Neural crest cell (in vitro differentiated cells): ENCODE data around the gene DNAH14. TPM values are rescaled to one million over a fixed set of nuclear protein-coding genes. Genes with fewer than 3 reads are reported as not detected.
A peak's percentile ranks its signal among the peaks of the same experiment; 100 is the strongest.

ENCODE experiments used
- DNase-seq: peaks from one replicate; pipeline ENCODE4 v3.0.0; 2021; ENCODE audit warnings: low read depth, mixed read lengths, low spot score
- H3K27ac Mint-ChIP-seq: one replicate; pipeline ENCODE4 v1.8.0; 2021; ENCODE audit warnings: mild to moderate bottlenecking, mixed read lengths; ENCODE audit not compliant: unreplicated experiment
- H3K27me3 Mint-ChIP-seq: 2 replicates; pipeline ENCODE4 v1.8.0; 2021; ENCODE audit warnings: low read depth, mild to moderate bottlenecking, mixed read lengths
- H3K36me3 Mint-ChIP-seq: 2 replicates; pipeline ENCODE4 v1.8.0; 2021; ENCODE audit warnings: low read depth, mild to moderate bottlenecking, mixed read lengths
- H3K4me1 Mint-ChIP-seq: 2 replicates; pipeline ENCODE4 v1.8.0; 2021; ENCODE audit warnings: mixed read lengths
- H3K4me3 Mint-ChIP-seq: one replicate; pipeline ENCODE4 v1.8.0; 2021; ENCODE audit warnings: mild to moderate bottlenecking, mixed read lengths
- H3K9me3 Mint-ChIP-seq: 2 replicates; pipeline ENCODE4 v1.8.0; 2021; ENCODE audit warnings: mixed read lengths
- total RNA-seq: library from RNA; stranded (reverse); gene quantifications from 2 replicates; pipeline ENCODE4 v1.2.1, GENCODE V29; 2021
- TF ChIP-seq, protein P1 (sequence below): fragments of 200-600 bp; sonication (generic); conservative IDR thresholded peaks from 2 replicates; pipeline ENCODE4 v1.5.0; 2021; ENCODE audit warnings: antibody characterized with exemption, mild to moderate bottlenecking

The DNAH14 gene
- total RNA-seq, 1 donor from 2014 or later = 31.0 TPM

GRCh38 chr1:225428068-225428880 is 498.8 kb downstream of the DNAH14 start:
- Mint-ChIP-seq H3K27me3 (no peaks in the 10 kb centered on the region), H3K4me1 (peaks cover 49% of the 10 kb centered on the region), H3K27ac (peak overlapping the region; percentile 97), H3K4me3 (peak overlapping the region; percentile 95), H3K36me3 (no peaks in the 10 kb centered on the region), H3K9me3 (peaks cover 3% of the 10 kb centered on the region)
- TF ChIP-seq, protein P1, sequence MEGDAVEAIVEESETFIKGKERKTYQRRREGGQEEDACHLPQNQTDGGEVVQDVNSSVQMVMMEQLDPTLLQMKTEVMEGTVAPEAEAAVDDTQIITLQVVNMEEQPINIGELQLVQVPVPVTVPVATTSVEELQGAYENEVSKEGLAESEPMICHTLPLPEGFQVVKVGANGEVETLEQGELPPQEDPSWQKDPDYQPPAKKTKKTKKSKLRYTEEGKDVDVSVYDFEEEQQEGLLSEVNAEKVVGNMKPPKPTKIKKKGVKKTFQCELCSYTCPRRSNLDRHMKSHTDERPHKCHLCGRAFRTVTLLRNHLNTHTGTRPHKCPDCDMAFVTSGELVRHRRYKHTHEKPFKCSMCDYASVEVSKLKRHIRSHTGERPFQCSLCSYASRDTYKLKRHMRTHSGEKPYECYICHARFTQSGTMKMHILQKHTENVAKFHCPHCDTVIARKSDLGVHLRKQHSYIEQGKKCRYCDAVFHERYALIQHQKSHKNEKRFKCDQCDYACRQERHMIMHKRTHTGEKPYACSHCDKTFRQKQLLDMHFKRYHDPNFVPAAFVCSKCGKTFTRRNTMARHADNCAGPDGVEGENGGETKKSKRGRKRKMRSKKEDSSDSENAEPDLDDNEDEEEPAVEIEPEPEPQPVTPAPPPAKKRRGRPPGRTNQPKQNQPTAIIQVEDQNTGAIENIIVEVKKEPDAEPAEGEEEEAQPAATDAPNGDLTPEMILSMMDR = no peak
- DNase-seq = peak; percentile 85

DNA sequence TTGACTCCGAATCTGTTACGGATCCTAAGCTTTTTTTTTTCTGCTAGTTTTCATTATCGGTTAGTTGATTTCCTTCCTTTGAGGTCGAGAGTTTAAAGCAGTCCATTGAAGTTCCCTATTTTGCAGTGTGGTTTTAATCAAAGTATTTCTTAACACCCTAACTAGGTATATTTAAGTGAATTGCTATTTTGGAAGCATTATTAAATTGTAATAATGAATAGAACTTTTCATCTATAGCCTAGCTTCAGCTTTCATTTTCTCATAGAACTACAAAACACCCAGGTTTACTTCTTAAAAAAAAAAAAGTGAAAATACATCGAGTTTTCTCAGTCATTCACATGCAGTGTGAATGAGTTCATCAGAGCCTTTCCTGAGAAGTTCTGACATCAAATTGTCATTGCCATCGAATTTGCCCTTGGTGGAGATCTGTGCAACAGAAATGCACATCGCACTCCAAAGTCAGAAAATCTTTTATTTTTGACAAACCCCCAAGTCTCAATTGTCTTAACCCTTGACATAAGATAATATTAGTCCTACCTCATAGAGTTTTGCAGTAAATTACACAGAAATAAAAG is 499.5 kb downstream of the DNAH14 start:
- TF ChIP-seq, protein P1 = no peak
- DNase-seq = no peak
- Mint-ChIP-seq H3K4me1 (peaks cover 42% of the 10 kb centered on the region), H3K9me3 (peaks cover 3% of the 10 kb centered on the region), H3K27ac (peak overlapping the region; percentile 97), H3K4me3 (peak overlapping the region; percentile 95), H3K36me3 (no peaks in the 10 kb centered on the region), H3K27me3 (no peaks in the 10 kb centered on the region)

GRCh38 chr1:225430301-225430700 is 500.8 kb downstream of the DNAH14 start:
- Mint-ChIP-seq H3K4me1 (peaks cover 29% of the 10 kb centered on the region), H3K4me3 (peak overlapping the region; percentile 65), H3K36me3 (no peaks in the 10 kb centered on the region), H3K27ac (no peak overlapping the region), H3K27me3 (no peaks in the 10 kb centered on the region), H3K9me3 (peaks cover 3% of the 10 kb centered on the region)
- TF ChIP-seq, protein P1 = no peak
- DNase-seq = no peak

GRCh38 chr1:225431081-225431863 is 501.8 kb downstream of the DNAH14 start:
- no peak overlapping the region for H3K27ac Mint-ChIP-seq
- peaks cover 19% of the 10 kb centered on the region for H3K4me1 Mint-ChIP-seq
- no peaks in the 10 kb centered on the region for H3K36me3 Mint-ChIP-seq
- no peaks in the 10 kb centered on the region for H3K27me3 Mint-ChIP-seq
- no peak for DNase-seq
- peaks cover 3% of the 10 kb centered on the region for H3K9me3 Mint-ChIP-seq
- H3K4me3 Mint-ChIP-seq = no peak overlapping the region
- TF ChIP-seq, protein P1 = no peak

GRCh38 chr1:225434046-225434445 is 504.6 kb downstream of the DNAH14 start:
- Mint-ChIP-seq H3K27me3 (no peaks in the 10 kb centered on the region), H3K9me3 (peaks cover 3% of the 10 kb centered on the region), H3K4me1 (peaks cover 10% of the 10 kb centered on the region), H3K27ac (no peak overlapping the region), H3K36me3 (no peaks in the 10 kb centered on the region), H3K4me3 (no peak overlapping the region)
- TF ChIP-seq, protein P1 = no peak
- DNase-seq = no peak
